Brain microvascular endothelial cell (primary cell): ENCODE results near the gene SLC25A29.
"Not testable (repeated sequence)": the region's sequence is repeated elsewhere in the genome, so short reads cannot be mapped to it uniquely, and the experiment has no call there.

Experiments
- DNase-seq: peaks from one replicate; pipeline ENCODE4 v3.0.0-alpha.2; 2020
- H3K27ac ChIP-seq: fragments of 250-450 bp; sonication (Bioruptor Pico); 2 replicates; pipeline ENCODE4 v1.5.1; 2020; ENCODE audit warnings: mild to moderate bottlenecking, moderate library complexity
- H3K27me3 ChIP-seq: fragments of 250-450 bp; sonication (Bioruptor Pico); replicated peaks from 2 replicates; pipeline ENCODE4 v1.5.1; 2020; ENCODE audit warnings: mild to moderate bottlenecking
- H3K36me3 ChIP-seq: fragments of 250-450 bp; sonication (Bioruptor Pico); replicated peaks from 2 replicates; pipeline ENCODE4 v1.5.1; 2020; ENCODE audit warnings: mild to moderate bottlenecking
- H3K4me3 ChIP-seq: 2 replicates; pipeline ENCODE4 v1.5.1; 2011; ENCODE audit warnings: low read depth, mild to moderate bottlenecking, control low read depth, low read length, moderate library complexity
- in situ Hi-C: cut with HindIII; loops from 2 replicates; pipeline ENCODE4 v1.10.0; 2017; ENCODE audit warnings: low sequenced_read_pairs, low pct_ligation_motif_present
- TF ChIP-seq, protein P1 (sequence below): IDR thresholded peaks from 2 replicates; pipeline ENCODE4 v1.5.1; 2011; ENCODE audit warnings: low read depth, mild to moderate bottlenecking, moderate library complexity, low read length, control low read depth, inconsistent platforms; ENCODE audit errors: missing control alignments

SLC25A29 gene

DNA sequence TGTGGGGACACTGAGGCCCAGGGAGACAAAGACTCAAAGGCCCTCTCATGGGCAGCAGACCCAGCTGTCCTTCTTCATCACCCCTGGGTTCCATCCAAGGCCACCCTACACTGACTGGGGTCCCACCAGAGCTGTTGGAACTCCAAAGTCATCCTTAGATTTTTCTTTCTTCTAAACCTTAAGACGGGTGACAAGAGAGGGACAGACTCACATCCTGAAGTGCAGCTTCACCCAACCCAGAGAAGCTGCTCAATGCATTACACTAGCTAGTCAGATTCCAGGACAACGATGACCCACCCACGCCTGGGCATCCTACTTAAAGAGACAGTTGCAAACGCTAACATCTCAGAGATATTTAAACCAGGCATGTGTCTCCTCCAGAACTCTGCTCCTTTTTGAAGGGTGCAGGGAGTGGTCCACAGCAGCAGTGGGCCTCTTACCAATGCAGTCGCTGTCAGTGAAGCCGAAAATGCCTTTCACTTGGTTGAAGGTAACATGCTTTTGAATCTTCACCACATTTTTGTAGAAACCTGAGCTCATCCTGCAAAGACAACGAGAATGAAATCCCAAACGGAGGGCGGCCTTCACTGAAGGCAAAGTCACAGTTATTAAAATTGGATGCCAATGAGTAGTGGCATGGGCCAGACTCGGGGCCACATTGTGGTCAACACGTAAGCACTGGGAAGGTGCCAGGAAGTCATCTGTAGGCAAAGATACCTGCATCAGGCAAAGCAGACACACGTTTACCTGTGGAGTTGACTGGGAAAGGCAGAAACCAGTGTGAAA, 40.3 kb upstream of the SLC25A29 start:
- DNase-seq = no peak
- Histone ChIP-seq H3K4me3 (no peak overlapping the region), H3K27me3 (no peaks in the 10 kb centered on the region), H3K27ac (no peak overlapping the region), H3K36me3 (peaks cover 68% of the 10 kb centered on the region)
- in situ Hi-C loops = no loop called here
- TF ChIP-seq, protein P1, sequence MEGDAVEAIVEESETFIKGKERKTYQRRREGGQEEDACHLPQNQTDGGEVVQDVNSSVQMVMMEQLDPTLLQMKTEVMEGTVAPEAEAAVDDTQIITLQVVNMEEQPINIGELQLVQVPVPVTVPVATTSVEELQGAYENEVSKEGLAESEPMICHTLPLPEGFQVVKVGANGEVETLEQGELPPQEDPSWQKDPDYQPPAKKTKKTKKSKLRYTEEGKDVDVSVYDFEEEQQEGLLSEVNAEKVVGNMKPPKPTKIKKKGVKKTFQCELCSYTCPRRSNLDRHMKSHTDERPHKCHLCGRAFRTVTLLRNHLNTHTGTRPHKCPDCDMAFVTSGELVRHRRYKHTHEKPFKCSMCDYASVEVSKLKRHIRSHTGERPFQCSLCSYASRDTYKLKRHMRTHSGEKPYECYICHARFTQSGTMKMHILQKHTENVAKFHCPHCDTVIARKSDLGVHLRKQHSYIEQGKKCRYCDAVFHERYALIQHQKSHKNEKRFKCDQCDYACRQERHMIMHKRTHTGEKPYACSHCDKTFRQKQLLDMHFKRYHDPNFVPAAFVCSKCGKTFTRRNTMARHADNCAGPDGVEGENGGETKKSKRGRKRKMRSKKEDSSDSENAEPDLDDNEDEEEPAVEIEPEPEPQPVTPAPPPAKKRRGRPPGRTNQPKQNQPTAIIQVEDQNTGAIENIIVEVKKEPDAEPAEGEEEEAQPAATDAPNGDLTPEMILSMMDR = no peak

DNA sequence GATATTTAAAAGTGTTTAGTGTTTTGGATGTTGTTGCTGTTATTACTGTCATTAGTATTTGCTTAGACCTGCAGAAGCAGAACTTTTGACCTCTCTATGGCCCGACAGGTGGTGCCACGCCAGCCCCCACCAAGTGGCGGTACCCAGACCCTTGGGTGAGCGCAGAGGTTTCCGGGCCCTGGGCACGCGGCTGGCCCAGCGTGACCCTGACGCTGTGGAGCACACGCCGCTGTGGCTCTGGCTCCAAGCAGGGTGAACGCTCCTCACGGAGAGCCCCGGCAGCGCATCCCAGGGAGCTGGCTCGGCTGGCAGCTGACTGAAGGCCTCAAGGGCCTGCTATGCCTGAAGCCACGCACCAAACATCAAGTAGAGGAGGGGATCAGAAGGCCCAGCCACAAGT, 39.5 kb upstream of the SLC25A29 start:
- no peaks in the 10 kb centered on the region for H3K27me3 ChIP-seq
- H3K36me3 ChIP-seq = peaks cover 66% of the 10 kb centered on the region
- TF ChIP-seq, protein P1 = no peak
- no peak overlapping the region for H3K4me3 ChIP-seq
- no peak for DNase-seq
- H3K27ac ChIP-seq = no peak overlapping the region
- in situ Hi-C loops = no loop called here

DNA sequence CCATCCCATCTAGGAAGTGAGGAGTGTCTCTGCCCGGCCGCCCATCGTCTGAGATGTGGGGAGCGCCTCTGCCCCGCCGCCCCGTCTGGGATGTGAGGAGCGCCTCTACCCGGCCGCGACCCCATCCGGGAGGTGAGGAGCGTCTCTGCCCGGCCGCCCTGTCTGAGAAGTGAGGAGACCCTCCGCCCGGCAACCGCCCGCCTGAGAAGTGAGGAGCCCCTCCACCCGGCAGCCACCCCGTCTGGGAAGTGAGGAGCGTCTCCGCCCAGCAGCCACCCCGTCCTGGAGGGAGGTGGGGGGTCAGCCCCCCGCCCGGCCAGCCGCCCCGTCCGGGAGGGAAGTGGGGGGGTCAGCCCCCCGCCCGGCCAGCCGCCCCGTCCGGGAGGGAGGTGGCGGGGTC, 38.4 kb upstream of the SLC25A29 start:
- DNase-seq, H3K4me3 ChIP-seq, in situ Hi-C loops, H3K27ac ChIP-seq, H3K27me3 ChIP-seq: not testable (repeated sequence)
- H3K36me3 ChIP-seq = peaks cover 70% of the 10 kb centered on the region

DNA sequence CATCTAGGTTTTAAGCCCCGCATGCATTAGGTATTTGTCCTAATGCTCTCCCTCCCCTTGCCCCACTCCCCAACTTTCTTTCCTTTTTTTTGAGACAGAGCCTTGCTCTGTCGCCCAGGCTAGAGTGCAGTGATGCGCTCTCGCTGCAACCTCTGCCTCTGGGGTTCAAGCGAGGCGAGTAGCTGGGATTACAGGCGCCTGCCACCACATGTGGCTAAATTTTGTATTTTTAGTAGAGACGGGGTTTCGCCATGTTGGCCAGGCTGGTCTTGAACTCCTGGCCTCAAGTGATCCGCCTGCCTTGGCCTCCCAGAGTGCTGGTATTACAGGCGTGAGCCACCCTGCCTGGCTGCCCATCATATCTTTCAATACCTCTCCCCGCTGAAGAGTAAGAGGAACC, 36.6 kb upstream of the SLC25A29 start:
- H3K36me3 ChIP-seq = peaks cover 59% of the 10 kb centered on the region
- H3K27ac ChIP-seq, H3K4me3 ChIP-seq, in situ Hi-C loops, DNase-seq, H3K27me3 ChIP-seq: not testable (repeated sequence)

DNA sequence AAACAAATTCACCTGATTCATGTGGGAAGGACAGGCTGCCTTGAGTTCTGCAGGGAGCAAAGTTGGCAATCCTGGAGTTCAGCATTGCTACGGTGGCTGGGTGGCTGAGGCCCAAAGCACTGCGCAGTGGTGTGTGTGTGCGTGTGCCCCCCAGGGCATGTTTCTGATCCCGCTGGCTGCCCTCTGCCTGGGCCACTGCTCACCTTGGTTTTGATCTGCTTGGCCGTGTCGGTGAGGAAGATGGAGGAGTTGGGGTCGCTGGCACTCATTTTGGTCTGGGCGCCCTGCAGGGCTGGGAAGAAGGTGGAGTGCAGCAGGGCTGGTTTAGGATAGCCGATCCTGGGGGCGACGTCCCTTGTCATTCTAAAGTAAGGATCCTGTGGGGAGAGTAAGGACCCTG, 36.0 kb upstream of the SLC25A29 start:
- Histone ChIP-seq H3K4me3 (no peak overlapping the region), H3K27me3 (no peaks in the 10 kb centered on the region), H3K36me3 (peaks cover 59% of the 10 kb centered on the region), H3K27ac (peak overlapping the region; percentile 96)
- TF ChIP-seq, protein P1 = no peak
- in situ Hi-C loops = no loop called here
- DNase-seq = no peak

DNA sequence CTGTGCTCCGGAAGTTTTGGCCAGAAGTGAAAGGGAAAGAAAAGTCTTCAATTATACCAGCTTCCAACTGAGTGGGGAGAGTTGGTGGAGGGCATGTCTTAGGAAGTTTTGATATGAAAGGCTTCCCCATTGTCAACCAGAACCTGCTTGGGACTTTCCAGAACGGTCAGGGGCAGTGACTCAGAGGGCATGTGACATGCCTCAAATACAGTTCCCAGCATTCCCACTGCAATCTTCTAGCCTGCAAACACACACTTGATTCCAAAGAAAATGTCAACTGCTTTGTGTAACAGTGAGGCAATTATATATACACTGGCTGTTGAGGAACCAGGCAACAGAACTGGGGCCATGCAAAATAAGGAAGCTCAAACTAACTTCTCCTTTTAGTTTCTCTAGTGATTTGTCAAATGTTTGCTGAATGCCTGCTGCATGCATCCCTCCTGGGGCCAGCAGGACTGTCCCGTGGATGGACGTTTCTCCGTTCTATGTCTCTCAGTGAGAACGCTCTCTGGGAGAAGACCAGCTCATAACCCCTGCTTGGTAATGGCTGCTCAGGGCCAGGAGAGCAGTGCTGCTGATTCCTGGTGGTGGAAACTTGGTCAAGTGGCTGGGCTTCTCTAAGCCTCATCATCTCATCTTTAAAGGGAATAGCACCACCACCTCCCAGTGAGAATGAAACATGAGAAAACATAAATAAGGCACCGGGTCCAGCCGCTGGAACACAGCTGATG, 35.2 kb upstream of the SLC25A29 start:
- TF ChIP-seq, protein P1 = no peak
- peak overlapping the region; percentile 96 for H3K27ac ChIP-seq
- no peaks in the 10 kb centered on the region for H3K27me3 ChIP-seq
- H3K36me3 ChIP-seq = peaks cover 59% of the 10 kb centered on the region
- in situ Hi-C loops = no loop called here
- no peak overlapping the region for H3K4me3 ChIP-seq
- DNase-seq = peak; percentile 87
